Upper lobe of right lung (tissue), 1 donor: ENCODE results near the gene GJB6. TPM values are rescaled to one million over a fixed set of nuclear protein-coding genes. Genes with fewer than 3 reads are reported as not detected.

ENCODE experiments used
- ATAC-seq: fragments of 200-7000 bp; cut with Tn5 transposase; one replicate; pipeline ENCODE4 v1.9.1; 2020; ENCODE audit warnings: mild to moderate bottlenecking, moderate library complexity
- DNase-seq: peaks from one replicate; pipeline ENCODE4 v3.0.0-alpha.2; 2020
- H3K27ac ChIP-seq: fragments of 200-600 bp; one replicate; pipeline ENCODE4 v1.8.0; 2022
- H3K27me3 ChIP-seq: fragments of 200-600 bp; one replicate; pipeline ENCODE4 v1.8.0; 2022; ENCODE audit warnings: mild to moderate bottlenecking
- H3K36me3 ChIP-seq: fragments of 200-600 bp; one replicate; pipeline ENCODE4 v1.8.0; 2022
- H3K4me1 ChIP-seq: fragments of 200-600 bp; one replicate; pipeline ENCODE4 v1.8.0; 2022
- H3K4me3 ChIP-seq: fragments of 200-600 bp; one replicate; pipeline ENCODE4 v1.8.0; 2022; ENCODE audit warnings: mild to moderate bottlenecking
- H3K9me3 ChIP-seq: fragments of 200-600 bp; one replicate; pipeline ENCODE4 v1.8.0; 2022
- intact Hi-C: fragments of 100-400 bp; cut with DNase I; formaldehyde crosslinking; loops from one replicate; pipeline ENCODE4 v1.11.0; 2022
- total RNA-seq: library from RNA; stranded (reverse); fragmentation: NEBNext Ultra II Directional; extraction: Animal tissue kit (Norgen Biotek cat#: 25700); gene quantifications from one replicate; pipeline ENCODE4 v1.2.1, GENCODE V29; 2021
- TF ChIP-seq, protein P1 (sequence below): fragments of 200-600 bp; IDR thresholded peaks from one replicate; pipeline ENCODE4 v1.8.0; 2022; ENCODE audit warnings: antibody characterized with exemption
- donor health status: DM: no; HTN: yes; CAD: no; lungs with severe emphysema.

GJB6 gene
- total RNA-seq, 1 donor from 2014 or later: not detected

GRCh38 chr13:20270163-20270865 is 38.2 kb upstream of the GJB6 start:
- TF ChIP-seq, protein P1, sequence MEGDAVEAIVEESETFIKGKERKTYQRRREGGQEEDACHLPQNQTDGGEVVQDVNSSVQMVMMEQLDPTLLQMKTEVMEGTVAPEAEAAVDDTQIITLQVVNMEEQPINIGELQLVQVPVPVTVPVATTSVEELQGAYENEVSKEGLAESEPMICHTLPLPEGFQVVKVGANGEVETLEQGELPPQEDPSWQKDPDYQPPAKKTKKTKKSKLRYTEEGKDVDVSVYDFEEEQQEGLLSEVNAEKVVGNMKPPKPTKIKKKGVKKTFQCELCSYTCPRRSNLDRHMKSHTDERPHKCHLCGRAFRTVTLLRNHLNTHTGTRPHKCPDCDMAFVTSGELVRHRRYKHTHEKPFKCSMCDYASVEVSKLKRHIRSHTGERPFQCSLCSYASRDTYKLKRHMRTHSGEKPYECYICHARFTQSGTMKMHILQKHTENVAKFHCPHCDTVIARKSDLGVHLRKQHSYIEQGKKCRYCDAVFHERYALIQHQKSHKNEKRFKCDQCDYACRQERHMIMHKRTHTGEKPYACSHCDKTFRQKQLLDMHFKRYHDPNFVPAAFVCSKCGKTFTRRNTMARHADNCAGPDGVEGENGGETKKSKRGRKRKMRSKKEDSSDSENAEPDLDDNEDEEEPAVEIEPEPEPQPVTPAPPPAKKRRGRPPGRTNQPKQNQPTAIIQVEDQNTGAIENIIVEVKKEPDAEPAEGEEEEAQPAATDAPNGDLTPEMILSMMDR: no peak
- ATAC-seq: no peak
- Histone ChIP-seq H3K4me3 (no peak overlapping the region), H3K4me1 (no peaks in the 10 kb centered on the region), H3K9me3 (no peaks in the 10 kb centered on the region), H3K27ac (no peak overlapping the region), H3K27me3 (no peaks in the 10 kb centered on the region), H3K36me3 (no peaks in the 10 kb centered on the region)
- no peak for DNase-seq
- intact Hi-C loops: no loop called here

- intact Hi-C loops: no loop called here
- no peak for ATAC-seq
- no peaks in the 10 kb centered on the region for H3K9me3 ChIP-seq
- DNase-seq: no peak
- H3K36me3 ChIP-seq: no peaks in the 10 kb centered on the region
- no peaks in the 10 kb centered on the region for H3K4me1 ChIP-seq
- H3K27ac ChIP-seq: no peak overlapping the region
- TF ChIP-seq, protein P1: no peak
- H3K4me3 ChIP-seq: no peak overlapping the region
- H3K27me3 ChIP-seq: no peaks in the 10 kb centered on the region
These were observed 32.3 kb upstream of the GJB6 start for GRCh38 chr13:20264271-20265018.

DNA sequence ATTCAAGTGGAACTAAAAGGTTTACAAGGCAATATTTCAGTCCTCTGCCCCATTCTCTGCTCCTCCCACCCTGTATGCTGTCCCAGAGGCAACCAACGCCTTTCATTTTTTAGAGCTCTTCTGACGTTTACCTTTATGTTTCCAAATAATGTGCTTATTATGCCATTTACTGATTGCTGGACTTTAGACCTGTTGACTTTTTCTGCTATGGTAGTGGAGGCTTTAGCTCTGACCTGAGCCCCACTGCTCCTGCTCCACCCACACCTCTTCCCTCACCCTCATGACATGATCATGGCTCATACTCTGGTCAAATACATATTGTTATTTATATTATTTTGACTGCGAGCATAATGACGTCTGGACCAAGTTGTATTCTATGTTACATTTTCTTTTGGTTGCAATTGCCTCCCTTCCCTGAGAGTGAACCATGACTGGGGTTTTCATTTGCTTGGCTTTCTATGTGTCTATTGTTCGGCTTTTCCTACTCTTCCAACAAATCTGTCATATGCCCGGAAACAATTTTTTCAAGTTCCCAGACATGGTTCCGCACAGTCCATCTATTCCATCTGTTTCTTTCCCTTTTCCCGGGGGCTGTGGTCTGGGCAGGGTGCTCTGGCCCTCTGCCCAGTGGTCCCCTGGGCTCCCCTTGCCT is 31.4 kb upstream of the GJB6 start:
- TF ChIP-seq, protein P1: no peak
- DNase-seq: no peak
- no peak for ATAC-seq
- H3K9me3 ChIP-seq: no peaks in the 10 kb centered on the region
- no peak overlapping the region for H3K27ac ChIP-seq
- H3K36me3 ChIP-seq: no peaks in the 10 kb centered on the region
- H3K4me3 ChIP-seq: no peak overlapping the region
- no peaks in the 10 kb centered on the region for H3K4me1 ChIP-seq
- intact Hi-C loops: no loop called here
- H3K27me3 ChIP-seq: no peaks in the 10 kb centered on the region

DNA sequence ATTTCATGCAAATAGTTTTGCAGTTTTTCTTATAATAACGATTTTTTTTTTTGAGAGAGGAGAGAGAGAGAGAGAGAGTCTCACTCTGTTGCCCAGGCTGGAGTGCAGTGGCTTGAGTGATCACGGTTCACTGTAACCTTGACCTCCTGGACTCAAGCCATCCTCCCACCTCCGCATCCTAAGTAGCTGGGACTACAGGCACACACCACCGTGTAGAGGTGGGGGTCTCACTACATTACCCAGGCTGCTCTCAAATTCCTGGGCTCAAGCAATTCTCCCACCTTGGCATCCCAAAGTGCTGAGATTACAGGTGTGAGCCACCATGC is 26.8 kb upstream of the GJB6 start:
- H3K9me3 ChIP-seq: no peaks in the 10 kb centered on the region
- TF ChIP-seq, protein P1: no peak
- DNase-seq (no peak), ATAC-seq (no peak)
- intact Hi-C loops: no loop called here
- no peak overlapping the region for H3K4me3 ChIP-seq
- H3K36me3 ChIP-seq: no peaks in the 10 kb centered on the region
- no peaks in the 10 kb centered on the region for H3K27me3 ChIP-seq
- no peak overlapping the region for H3K27ac ChIP-seq
- H3K4me1 ChIP-seq: no peaks in the 10 kb centered on the region

- Histone ChIP-seq H3K27ac (no peak overlapping the region), H3K9me3 (no peaks in the 10 kb centered on the region), H3K27me3 (no peaks in the 10 kb centered on the region), H3K4me1 (no peaks in the 10 kb centered on the region), H3K36me3 (no peaks in the 10 kb centered on the region), H3K4me3 (no peak overlapping the region)
- no peak for DNase-seq
- TF ChIP-seq, protein P1: no peak
- ATAC-seq: no peak
- intact Hi-C loops: no loop called here
These were observed 26.3 kb upstream of the GJB6 start for GRCh38 chr13:20258208-20258962.
